ENCODE measurements around the gene LPP. TPM values are rescaled to one million over a fixed set of nuclear protein-coding genes. Genes with fewer than 3 reads are reported as not detected.

LPP gene
- total and polyA plus RNA-seq, 8 donors = 4.9 to 84.4 (median 45.9) TPM

DNA sequence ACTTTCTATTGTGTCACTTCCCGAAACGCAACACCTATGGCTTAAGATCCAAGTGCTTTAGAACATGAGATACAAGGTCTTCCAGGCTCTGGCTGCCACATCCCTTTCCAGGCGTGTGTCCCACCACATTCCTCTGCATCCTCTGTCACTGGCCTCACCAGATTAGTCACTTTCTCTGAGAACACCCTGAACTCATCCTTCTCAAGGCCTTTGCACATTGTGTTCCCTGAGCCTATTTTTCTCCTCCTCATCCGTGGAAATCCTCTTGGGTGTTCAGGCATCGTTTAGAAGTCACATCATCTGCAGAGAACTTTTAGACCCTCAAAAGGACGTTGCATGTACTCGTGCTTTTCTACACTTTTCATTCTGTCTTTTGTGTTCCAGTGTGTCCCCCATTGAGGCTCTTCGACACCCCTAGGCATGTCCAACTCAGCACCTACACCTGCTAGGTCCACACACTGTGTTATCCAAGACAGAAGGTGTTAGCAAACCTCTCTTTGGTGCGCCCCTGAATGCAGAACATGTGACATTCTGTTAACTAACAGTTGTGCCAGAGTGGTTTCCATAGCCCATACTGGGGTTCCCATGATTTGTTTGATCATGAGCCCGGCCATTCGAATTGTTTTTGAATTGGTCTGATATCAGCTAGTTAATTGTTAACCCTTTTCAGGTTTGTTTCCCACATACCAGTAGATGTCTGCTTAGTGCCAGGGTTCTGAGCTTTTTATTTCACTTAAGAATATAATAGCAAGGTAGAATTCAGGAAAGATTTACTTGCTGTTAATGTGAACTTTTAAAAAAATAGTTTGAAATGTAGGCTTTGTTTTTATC is 67.2 kb downstream of the LPP start:
- TF ChIP-seq, protein P1, sequence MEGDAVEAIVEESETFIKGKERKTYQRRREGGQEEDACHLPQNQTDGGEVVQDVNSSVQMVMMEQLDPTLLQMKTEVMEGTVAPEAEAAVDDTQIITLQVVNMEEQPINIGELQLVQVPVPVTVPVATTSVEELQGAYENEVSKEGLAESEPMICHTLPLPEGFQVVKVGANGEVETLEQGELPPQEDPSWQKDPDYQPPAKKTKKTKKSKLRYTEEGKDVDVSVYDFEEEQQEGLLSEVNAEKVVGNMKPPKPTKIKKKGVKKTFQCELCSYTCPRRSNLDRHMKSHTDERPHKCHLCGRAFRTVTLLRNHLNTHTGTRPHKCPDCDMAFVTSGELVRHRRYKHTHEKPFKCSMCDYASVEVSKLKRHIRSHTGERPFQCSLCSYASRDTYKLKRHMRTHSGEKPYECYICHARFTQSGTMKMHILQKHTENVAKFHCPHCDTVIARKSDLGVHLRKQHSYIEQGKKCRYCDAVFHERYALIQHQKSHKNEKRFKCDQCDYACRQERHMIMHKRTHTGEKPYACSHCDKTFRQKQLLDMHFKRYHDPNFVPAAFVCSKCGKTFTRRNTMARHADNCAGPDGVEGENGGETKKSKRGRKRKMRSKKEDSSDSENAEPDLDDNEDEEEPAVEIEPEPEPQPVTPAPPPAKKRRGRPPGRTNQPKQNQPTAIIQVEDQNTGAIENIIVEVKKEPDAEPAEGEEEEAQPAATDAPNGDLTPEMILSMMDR (IDR thresholded peaks at IDR 0.05) = no peak
- DNase-seq (no peak), FAIRE-seq (no peak), ATAC-seq (peak; percentile 32 to 65 (median 48))
- H3K9me3 ChIP-seq = no peaks in the 10 kb centered on the region
- H3K27ac ChIP-seq = no peak overlapping the region
- WGBS, 2 donors = 70 to 73% methylated on average over 11 of the region's 11 CpGs
- no peaks in the 10 kb centered on the region for H3K27me3 ChIP-seq
- H3K36me3 ChIP-seq = no peaks in the 10 kb centered on the region
- H3K4me1 ChIP-seq = peaks cover 16 to 31% (median 17%) of the 10 kb centered on the region in 3 donors
- intact Hi-C loops (cut with DNase I) = no loop called here
- no peak overlapping the region for H3K4me3 ChIP-seq

DNA sequence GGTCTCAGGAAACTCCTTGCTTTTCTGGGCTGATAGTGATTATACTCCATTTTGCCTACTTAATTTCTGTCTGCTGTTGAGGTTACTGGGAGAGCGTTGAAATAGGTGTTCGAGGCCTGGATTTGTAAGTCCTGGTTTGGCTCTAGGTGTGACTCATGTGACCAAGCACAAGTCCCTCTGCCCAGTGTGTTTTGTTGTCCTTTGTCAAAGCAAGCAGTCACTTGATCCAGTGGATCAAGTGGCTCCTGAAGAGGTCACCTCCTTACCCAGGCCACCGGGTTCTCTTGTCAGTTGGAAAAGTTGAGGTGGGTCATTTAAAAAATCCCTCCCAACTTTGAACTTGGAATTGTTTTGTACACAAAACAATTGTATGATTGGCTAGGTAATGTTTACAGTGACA is 70.0 kb downstream of the LPP start:
- H3K4me3 ChIP-seq = no peak overlapping the region
- intact Hi-C loops (cut with DNase I) = no loop called here
- H3K27ac ChIP-seq = no peak overlapping the region
- peaks cover 16 to 23% (median 21%) of the 10 kb centered on the region in 3 donors for H3K4me1 ChIP-seq
- 91 to 93% methylated on average over 3 of the region's 3 CpGs for WGBS, 2 donors
- FAIRE-seq = no peak
- no peak for DNase-seq
- no peaks in the 10 kb centered on the region for H3K36me3 ChIP-seq
- no peak for ATAC-seq
- TF ChIP-seq, protein P1 (IDR thresholded peaks at IDR 0.05) = no peak
- no peaks in the 10 kb centered on the region for H3K9me3 ChIP-seq
- H3K27me3 ChIP-seq = no peaks in the 10 kb centered on the region

DNA sequence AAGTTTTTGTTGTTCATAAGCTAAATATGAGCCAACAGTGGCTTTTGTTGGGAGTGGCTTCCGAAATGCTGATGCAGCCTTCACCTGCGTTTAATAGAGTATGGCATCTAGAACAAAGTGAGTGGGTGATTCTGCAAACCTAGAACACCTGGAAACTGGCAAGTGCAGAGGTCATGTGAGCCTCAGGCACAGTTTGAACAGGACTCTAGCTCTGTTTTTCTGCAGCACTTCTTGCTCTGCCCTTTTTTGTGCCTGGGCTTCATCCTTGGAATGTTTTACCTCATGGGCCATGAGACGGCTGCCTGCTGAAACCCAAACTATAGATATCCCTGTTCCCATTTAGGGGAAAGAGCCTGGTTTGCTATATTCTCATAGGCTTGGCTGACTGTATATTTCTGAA is 73.5 kb downstream of the LPP start:
- intact Hi-C loops (cut with DNase I) = no loop called here
- ATAC-seq = no peak
- TF ChIP-seq, protein P1 (IDR thresholded peaks at IDR 0.05) = no peak
- Histone ChIP-seq H3K36me3 (no peaks in the 10 kb centered on the region), H3K9me3 (no peaks in the 10 kb centered on the region), H3K27me3 (no peaks in the 10 kb centered on the region), H3K27ac (no peak overlapping the region), H3K4me1 (peaks cover 4 to 14% (median 9%) of the 10 kb centered on the region in 3 donors), H3K4me3 (no peak overlapping the region)
- no peak for DNase-seq
- WGBS, 2 donors = 51 to 98% methylated on average over 3 of the region's 3 CpGs
- FAIRE-seq = no peak

DNA sequence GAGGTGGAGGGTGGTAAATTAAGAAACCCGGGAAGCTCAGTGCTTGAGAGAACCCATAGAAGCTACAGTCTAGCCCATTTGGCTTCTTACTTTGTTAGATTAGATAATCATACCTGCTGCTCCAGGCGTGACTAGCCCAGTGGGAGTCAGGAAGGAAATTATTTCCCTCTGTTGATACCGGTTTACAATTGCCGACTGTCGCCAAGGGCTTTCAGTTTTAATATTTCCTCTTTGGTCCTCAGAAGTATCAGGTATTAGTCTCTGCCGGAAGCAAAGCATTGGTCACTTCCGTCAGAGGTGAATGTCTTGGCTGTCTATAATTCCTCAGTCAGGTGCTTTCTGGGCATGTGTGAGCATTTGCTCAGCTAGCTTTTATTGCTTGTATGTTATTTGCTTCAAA is 75.2 kb downstream of the LPP start:
- FAIRE-seq (no peak), ATAC-seq (peak in 3 of 4 donors; percentile 41 to 54 (median 51)), DNase-seq (no peak)
- Histone ChIP-seq H3K9me3 (no peaks in the 10 kb centered on the region), H3K27me3 (no peaks in the 10 kb centered on the region), H3K4me3 (no peak overlapping the region), H3K36me3 (no peaks in the 10 kb centered on the region), H3K4me1 (peaks cover 4 to 9% (median 5%) of the 10 kb centered on the region in 3 donors), H3K27ac (no peak overlapping the region)
- intact Hi-C loops (cut with DNase I) = no loop called here
- TF ChIP-seq, protein P1 (IDR thresholded peaks at IDR 0.05) = no peak
- WGBS, 2 donors = 58 to 59% methylated on average over 7 of the region's 7 CpGs

DNA sequence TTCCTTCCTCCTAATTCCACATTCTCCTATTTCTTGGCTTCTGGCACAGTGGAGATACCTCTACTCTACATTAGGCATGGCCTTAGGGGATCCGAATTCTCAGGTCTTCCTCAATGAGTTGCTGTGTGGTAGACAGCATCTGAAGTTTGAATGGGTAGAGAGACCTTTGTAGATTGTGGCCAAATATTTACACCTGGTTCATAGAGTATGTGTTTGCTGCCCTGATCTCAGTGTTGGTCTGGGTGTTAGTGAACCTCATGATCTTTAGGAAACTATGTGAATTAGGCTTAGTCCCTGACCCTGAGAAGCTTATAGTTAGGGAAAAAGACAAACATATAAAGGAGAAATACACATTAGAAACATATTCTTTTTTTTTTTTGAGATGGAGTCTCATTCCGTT is 75.8 kb downstream of the LPP start:
- no peak for FAIRE-seq
- peaks cover 4 to 9% (median 5%) of the 10 kb centered on the region in 3 donors for H3K4me1 ChIP-seq
- ATAC-seq = no peak

More for the DNA sequence above, 75.8 kb downstream of the LPP start:
- intact Hi-C loops (cut with DNase I) = no loop called here
- Histone ChIP-seq H3K9me3 (no peaks in the 10 kb centered on the region), H3K36me3 (no peaks in the 10 kb centered on the region), H3K27ac (no peak overlapping the region), H3K27me3 (no peaks in the 10 kb centered on the region), H3K4me3 (no peak overlapping the region)
- TF ChIP-seq, protein P1 (IDR thresholded peaks at IDR 0.05) = no peak
- no peak for DNase-seq
- WGBS, 2 donors = 96 to 98% methylated on average over 2 of the region's 2 CpGs
